Measurements from ENCODE around the gene BAIAP2.

The BAIAP2 gene

GRCh38 chr17:81008140-81008539, 26.8 kb upstream of the BAIAP2 start:
- TF ChIP-seq TAF1 (IDR thresholded peaks at IDR 0.05; ENCODE audit: borderline replicate concordance, insufficient read depth, low read length) = no peak
- TF ChIP-seq, protein P1, sequence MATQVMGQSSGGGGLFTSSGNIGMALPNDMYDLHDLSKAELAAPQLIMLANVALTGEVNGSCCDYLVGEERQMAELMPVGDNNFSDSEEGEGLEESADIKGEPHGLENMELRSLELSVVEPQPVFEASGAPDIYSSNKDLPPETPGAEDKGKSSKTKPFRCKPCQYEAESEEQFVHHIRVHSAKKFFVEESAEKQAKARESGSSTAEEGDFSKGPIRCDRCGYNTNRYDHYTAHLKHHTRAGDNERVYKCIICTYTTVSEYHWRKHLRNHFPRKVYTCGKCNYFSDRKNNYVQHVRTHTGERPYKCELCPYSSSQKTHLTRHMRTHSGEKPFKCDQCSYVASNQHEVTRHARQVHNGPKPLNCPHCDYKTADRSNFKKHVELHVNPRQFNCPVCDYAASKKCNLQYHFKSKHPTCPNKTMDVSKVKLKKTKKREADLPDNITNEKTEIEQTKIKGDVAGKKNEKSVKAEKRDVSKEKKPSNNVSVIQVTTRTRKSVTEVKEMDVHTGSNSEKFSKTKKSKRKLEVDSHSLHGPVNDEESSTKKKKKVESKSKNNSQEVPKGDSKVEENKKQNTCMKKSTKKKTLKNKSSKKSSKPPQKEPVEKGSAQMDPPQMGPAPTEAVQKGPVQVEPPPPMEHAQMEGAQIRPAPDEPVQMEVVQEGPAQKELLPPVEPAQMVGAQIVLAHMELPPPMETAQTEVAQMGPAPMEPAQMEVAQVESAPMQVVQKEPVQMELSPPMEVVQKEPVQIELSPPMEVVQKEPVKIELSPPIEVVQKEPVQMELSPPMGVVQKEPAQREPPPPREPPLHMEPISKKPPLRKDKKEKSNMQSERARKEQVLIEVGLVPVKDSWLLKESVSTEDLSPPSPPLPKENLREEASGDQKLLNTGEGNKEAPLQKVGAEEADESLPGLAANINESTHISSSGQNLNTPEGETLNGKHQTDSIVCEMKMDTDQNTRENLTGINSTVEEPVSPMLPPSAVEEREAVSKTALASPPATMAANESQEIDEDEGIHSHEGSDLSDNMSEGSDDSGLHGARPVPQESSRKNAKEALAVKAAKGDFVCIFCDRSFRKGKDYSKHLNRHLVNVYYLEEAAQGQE (IDR thresholded peaks at IDR 0.05; ENCODE audit: insufficient read depth in 1 of 2, low read depth in 2 of 2, low read length in 2 of 2) = no peak
- no peak for TF ChIP-seq FOXP2 (optimal IDR thresholded peaks at IDR 0.05; ENCODE audit: borderline replicate concordance, extremely low read depth, extremely low read length, insufficient read depth)
- no peak for TF ChIP-seq POLR2AphosphoS5 (IDR thresholded peaks at IDR 0.05; ENCODE audit: low read depth, low read length)
- no peak for TF ChIP-seq SIN3A (IDR thresholded peaks at IDR 0.05; ENCODE audit: borderline replicate concordance, insufficient read depth, low read length)

GRCh38 chr17:81009136-81009535, 25.8 kb upstream of the BAIAP2 start:
- TF ChIP-seq TAF1 (IDR thresholded peaks at IDR 0.05; ENCODE audit: borderline replicate concordance, insufficient read depth, low read length) = no peak
- TF ChIP-seq POLR2AphosphoS5 (IDR thresholded peaks at IDR 0.05; ENCODE audit: low read depth, low read length) = no peak
- TF ChIP-seq SIN3A (IDR thresholded peaks at IDR 0.05; ENCODE audit: borderline replicate concordance, insufficient read depth, low read length) = no peak
- TF ChIP-seq FOXP2 (optimal IDR thresholded peaks at IDR 0.05; ENCODE audit: borderline replicate concordance, extremely low read depth, extremely low read length, insufficient read depth) = no peak
- TF ChIP-seq, protein P1 (IDR thresholded peaks at IDR 0.05; ENCODE audit: insufficient read depth in 1 of 2, low read depth in 2 of 2, low read length in 2 of 2) = no peak

DNA sequence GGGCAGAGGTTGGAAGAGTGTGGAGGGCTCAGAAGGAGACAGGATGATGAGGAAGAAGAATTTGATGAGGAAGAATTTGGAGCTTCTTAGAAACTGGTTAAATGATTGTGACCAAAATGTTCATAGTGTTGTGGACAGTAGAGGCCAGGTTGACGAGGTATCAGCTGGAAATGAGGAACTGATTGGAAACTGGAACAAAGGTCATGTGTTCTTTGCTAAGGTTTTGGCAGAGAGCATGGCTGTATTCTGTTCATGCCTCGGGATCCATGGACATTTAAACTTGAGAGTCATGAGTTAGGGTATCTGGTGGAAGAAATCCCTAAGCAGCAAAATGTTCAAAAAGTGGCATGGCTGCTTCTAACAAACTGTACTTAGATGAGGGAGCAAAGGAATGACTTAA, 24.0 kb upstream of the BAIAP2 start:
- TF ChIP-seq FOXP2 (optimal IDR thresholded peaks at IDR 0.05; ENCODE audit: borderline replicate concordance, extremely low read depth, extremely low read length, insufficient read depth) = no peak
- no peak for TF ChIP-seq POLR2AphosphoS5 (IDR thresholded peaks at IDR 0.05; ENCODE audit: low read depth, low read length)
- TF ChIP-seq TAF1 (IDR thresholded peaks at IDR 0.05; ENCODE audit: borderline replicate concordance, insufficient read depth, low read length) = no peak
- no peak for TF ChIP-seq SIN3A (IDR thresholded peaks at IDR 0.05; ENCODE audit: borderline replicate concordance, insufficient read depth, low read length)
- TF ChIP-seq, protein P1 (IDR thresholded peaks at IDR 0.05; ENCODE audit: insufficient read depth in 1 of 2, low read depth in 2 of 2, low read length in 2 of 2) = no peak

- TF ChIP-seq FOXP2 (optimal IDR thresholded peaks at IDR 0.05; ENCODE audit: borderline replicate concordance, extremely low read depth, extremely low read length, insufficient read depth) = no peak
- no peak for TF ChIP-seq TAF1 (IDR thresholded peaks at IDR 0.05; ENCODE audit: borderline replicate concordance, insufficient read depth, low read length)
- TF ChIP-seq, protein P1 (IDR thresholded peaks at IDR 0.05; ENCODE audit: insufficient read depth in 1 of 2, low read depth in 2 of 2, low read length in 2 of 2) = no peak
- no peak for TF ChIP-seq SIN3A (IDR thresholded peaks at IDR 0.05; ENCODE audit: borderline replicate concordance, insufficient read depth, low read length)
- TF ChIP-seq POLR2AphosphoS5 (IDR thresholded peaks at IDR 0.05; ENCODE audit: low read depth, low read length) = no peak
These were observed 23.0 kb upstream of the BAIAP2 start for GRCh38 chr17:81011951-81012350.

Data from PFSK-1 (cell line).